Hepatocyte (in vitro differentiated cells): Measurements from ENCODE around the gene ARMC7. TPM values are rescaled to one million over a fixed set of nuclear protein-coding genes. Genes with fewer than 3 reads are reported as not detected.

Source experiments
- DNase-seq: peaks from one replicate; pipeline ENCODE4 v3.0.0-alpha.2; 2016; ENCODE audit warnings: low spot score
- H2AFZ ChIP-seq: fragments of 200-600 bp; sonication (generic); 2 replicates; pipeline ENCODE4 v1.6.0; 2016; ENCODE audit warnings: antibody characterized with exemption, mild to moderate bottlenecking
- H3K27ac ChIP-seq: fragments of 200-600 bp; sonication (generic); 2 replicates; pipeline ENCODE4 v1.5.1; 2016; ENCODE audit warnings: mild to moderate bottlenecking
- H3K27me3 ChIP-seq: fragments of 200-600 bp; sonication (generic); 2 replicates; pipeline ENCODE4 v1.6.1; 2016
- H3K36me3 ChIP-seq: fragments of 200-600 bp; sonication (generic); replicated peaks from 2 replicates; pipeline ENCODE4 v1.5.1; 2016; ENCODE audit warnings: low read depth; ENCODE audit not compliant: insufficient read depth
- H3K4me1 ChIP-seq: fragments of 200-600 bp; sonication (generic); 2 replicates; pipeline ENCODE4 v1.5.1; 2016; ENCODE audit warnings: mild to moderate bottlenecking, moderate library complexity; ENCODE audit not compliant: insufficient read depth
- H3K4me2 ChIP-seq: fragments of 200-600 bp; sonication (generic); 2 replicates; pipeline ENCODE4 v1.6.0; 2016
- H3K4me3 ChIP-seq: fragments of 200-600 bp; sonication (generic); 2 replicates; pipeline ENCODE4 v1.5.1; 2016; ENCODE audit warnings: mild to moderate bottlenecking
- H3K79me2 ChIP-seq: fragments of 200-600 bp; sonication (generic); 2 replicates; pipeline ENCODE4 v1.6.0; 2017; ENCODE audit warnings: mild to moderate bottlenecking
- H3K9me2 ChIP-seq: fragments of 200-600 bp; sonication (generic); replicated peaks from 2 replicates; pipeline ENCODE4 v1.6.0; 2017; ENCODE audit warnings: mild to moderate bottlenecking; ENCODE audit not compliant: insufficient read depth
- H3K9me3 ChIP-seq: fragments of 200-600 bp; sonication (generic); 2 replicates; pipeline ENCODE4 v1.5.1; 2016; ENCODE audit warnings: low read depth, mild to moderate bottlenecking
- H4K20me1 ChIP-seq: fragments of 200-600 bp; sonication (generic); 2 replicates; pipeline ENCODE4 v1.6.0; 2016; ENCODE audit warnings: mild to moderate bottlenecking; ENCODE audit not compliant: insufficient read depth, poor library complexity, severe bottlenecking
- EZH2 ChIP-seq: fragments of 200-600 bp; sonication (generic); IDR thresholded peaks from 2 replicates; pipeline ENCODE4 v1.6.1; 2016; ENCODE audit warnings: antibody characterized with exemption, mild to moderate bottlenecking, borderline replicate concordance
- EZH2phosphoT487 ChIP-seq: fragments of 200-600 bp; sonication (generic); IDR thresholded peaks from one replicate; pipeline ENCODE4 v1.6.1; 2018; ENCODE audit warnings: antibody characterized with exemption, mild to moderate bottlenecking, low read depth, moderate library complexity; ENCODE audit not compliant: unreplicated experiment, severe bottlenecking
- WGBS: methylation state at CpG from one replicate; pipeline ENCODE4 v1.1.6; 2016; ENCODE audit warnings: low lambda C conversion rate; ENCODE audit errors: missing lambda C conversion rate; 5-methylcytosine and 5-hydroxymethylcytosine counted together
- polyA plus RNA-seq: library from polyadenylated mRNA; unstranded; fragments of >200 nt; fragmentation: Nextera tagmentation; extraction: Ambion mirVana; gene quantifications from 2 replicates; pipeline ENCODE4 v1.2.1, GENCODE V29; 2016
- total RNA-seq: library from RNA; depleted of rRNA; stranded (reverse); fragments of >200 nt; gene quantifications from 2 replicates; pipeline ENCODE4 v1.2.3, GENCODE V29; 2014
- TF ChIP-seq, protein P1 (sequence below): fragments of 200-600 bp; sonication (generic); IDR thresholded peaks from 2 replicates; pipeline ENCODE4 v1.5.1; 2016; ENCODE audit warnings: antibody characterized with exemption, mild to moderate bottlenecking; ENCODE audit not compliant: poor library complexity

The ARMC7 gene
- total and polyA plus RNA-seq, 2 experiments from 2014 or later: 3.5 to 4.0 TPM

DNA sequence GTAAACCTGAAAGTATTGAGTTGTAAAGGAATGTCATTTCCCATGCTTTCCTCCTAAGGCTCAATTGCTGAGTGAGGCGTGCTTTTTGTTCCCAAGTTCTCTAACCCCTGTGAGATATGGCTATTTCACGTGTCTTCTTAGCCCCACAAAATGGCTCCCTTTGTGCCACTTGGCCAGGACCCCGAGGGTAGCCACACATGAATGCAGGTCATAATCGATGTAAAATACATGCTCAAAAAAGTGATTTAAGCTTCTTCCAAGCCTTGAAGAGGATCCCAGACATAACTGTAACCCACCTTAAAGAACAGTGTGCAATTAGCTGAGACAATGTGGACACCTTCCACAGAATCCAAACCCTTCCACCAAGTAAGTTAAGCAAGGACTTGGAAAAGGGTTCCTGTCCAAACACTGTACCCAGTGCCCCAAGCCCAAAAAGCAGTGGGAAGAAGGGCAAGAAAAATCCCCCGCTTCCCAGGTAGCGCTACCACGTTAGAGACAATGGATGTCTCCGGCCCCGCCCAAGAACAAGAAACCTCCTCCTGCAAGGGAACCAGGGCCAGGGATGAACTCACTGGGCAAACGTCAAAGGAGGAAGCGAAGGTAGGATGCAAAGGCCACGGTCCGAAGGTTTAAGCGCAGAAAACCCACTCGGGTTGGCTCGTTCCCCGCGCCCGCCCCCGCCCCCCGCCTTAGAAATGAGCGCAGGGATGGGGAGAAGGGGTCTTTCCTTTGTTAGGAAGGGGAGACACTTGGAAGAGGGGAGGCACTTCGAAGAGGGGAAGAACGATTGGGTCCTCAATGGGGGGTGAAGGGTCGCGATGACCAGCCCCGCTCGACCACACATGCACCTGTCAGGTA lies 43.4 kb downstream of the ARMC7 start:
- no peaks in the 10 kb centered on the region for H3K9me2 ChIP-seq
- peaks cover 7% of the 10 kb centered on the region for H3K4me1 ChIP-seq
- peak overlapping the region; percentile 80 for H3K27ac ChIP-seq
- no peaks in the 10 kb centered on the region for H4K20me1 ChIP-seq
- DNase-seq: peak; percentile 71
- under 1% methylated on average over 27 of the region's 28 CpGs for WGBS
- no peaks in the 10 kb centered on the region for H3K36me3 ChIP-seq
- no peaks in the 10 kb centered on the region for H3K27me3 ChIP-seq
- no peaks in the 10 kb centered on the region for H3K9me3 ChIP-seq
- peak overlapping the region; percentile 57 for H3K4me3 ChIP-seq
- peak overlapping the region; percentile 76 for H3K4me2 ChIP-seq
- H3K79me2 ChIP-seq: peaks cover 57% of the 10 kb centered on the region
- TF ChIP-seq, protein P1, sequence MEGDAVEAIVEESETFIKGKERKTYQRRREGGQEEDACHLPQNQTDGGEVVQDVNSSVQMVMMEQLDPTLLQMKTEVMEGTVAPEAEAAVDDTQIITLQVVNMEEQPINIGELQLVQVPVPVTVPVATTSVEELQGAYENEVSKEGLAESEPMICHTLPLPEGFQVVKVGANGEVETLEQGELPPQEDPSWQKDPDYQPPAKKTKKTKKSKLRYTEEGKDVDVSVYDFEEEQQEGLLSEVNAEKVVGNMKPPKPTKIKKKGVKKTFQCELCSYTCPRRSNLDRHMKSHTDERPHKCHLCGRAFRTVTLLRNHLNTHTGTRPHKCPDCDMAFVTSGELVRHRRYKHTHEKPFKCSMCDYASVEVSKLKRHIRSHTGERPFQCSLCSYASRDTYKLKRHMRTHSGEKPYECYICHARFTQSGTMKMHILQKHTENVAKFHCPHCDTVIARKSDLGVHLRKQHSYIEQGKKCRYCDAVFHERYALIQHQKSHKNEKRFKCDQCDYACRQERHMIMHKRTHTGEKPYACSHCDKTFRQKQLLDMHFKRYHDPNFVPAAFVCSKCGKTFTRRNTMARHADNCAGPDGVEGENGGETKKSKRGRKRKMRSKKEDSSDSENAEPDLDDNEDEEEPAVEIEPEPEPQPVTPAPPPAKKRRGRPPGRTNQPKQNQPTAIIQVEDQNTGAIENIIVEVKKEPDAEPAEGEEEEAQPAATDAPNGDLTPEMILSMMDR: no peak
- TF ChIP-seq EZH2: no peak
- peak overlapping the region; percentile 27 for H2AFZ ChIP-seq

DNA sequence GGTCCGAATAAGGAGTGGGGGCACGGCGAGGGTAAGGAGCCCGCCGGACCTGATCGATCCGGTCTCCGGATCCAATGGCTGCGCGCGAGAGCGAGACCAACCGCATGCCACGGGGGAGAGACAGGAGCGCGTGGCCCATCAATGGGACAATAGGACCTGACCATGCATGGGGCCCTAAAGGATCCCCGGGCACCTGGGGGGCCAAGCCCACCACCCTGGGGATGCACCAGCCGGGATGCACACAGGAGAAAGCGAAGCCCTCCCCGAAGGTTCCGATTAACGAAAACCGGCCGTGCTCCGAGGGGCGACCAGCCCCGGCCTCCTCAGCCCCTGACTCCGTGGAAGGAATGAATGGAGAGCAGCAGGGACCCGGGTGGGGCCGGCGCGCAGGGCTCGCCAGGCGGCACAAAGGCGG lies 44.0 kb downstream of the ARMC7 start:
- Histone ChIP-seq H4K20me1 (no peaks in the 10 kb centered on the region), H3K4me1 (peaks cover 7% of the 10 kb centered on the region), H3K27me3 (no peaks in the 10 kb centered on the region), H3K27ac (peak overlapping the region; percentile 80), H3K4me3 (peak overlapping the region; percentile 57), H3K9me3 (no peaks in the 10 kb centered on the region), H3K79me2 (peaks cover 52% of the 10 kb centered on the region), H3K4me2 (peak overlapping the region; percentile 76), H3K36me3 (no peaks in the 10 kb centered on the region), H3K9me2 (no peaks in the 10 kb centered on the region), H2AFZ (no peak overlapping the region)
- 1% methylated on average over 26 of the region's 35 CpGs for WGBS
- peak; percentile 44 for DNase-seq
- TF ChIP-seq, protein P1: no peak
- TF ChIP-seq EZH2 (no peak), EZH2phosphoT487 (no peak)

DNA sequence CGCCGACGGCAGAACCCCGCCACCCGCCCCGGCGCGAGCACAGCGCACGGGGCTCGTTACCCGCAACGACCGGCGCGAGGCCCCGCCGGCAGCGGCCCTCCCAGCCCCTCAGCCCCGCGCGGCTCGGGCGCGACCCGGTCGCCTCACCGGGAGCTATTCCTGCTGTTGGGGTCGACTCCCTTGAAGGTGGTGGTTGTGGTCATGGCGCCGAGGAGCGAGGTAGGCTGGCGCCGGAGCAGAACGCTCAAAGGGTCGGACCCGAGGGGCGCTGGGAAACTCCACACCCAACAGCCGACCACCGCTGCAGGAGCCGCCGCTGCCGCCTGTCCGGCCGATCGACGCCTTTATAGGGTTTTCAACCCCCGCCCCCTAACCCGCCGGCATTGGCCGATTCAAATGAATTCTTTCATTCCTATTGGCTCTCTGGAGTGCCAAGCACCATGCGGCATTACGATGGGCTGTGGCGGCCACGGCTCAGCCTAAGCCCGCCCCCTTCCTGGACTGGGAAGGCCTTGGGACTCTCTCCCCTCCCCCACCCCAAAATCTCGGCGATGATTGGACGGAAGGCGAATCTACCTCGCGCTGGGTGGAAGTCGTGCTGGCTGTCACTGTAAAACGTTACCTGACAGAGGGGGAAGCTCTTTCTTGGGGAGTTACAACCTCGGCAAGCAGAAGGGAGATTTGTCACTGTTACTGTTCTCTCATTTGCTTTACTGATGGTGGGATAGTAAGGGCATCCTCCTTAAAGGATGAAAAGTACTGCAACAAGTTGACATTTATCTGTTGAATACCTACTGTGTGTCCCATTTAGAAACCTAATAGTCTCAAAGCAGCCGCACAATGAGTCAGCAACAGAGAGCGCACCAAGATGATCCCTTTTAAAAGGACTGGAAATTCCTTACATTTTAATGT lies 44.7 kb downstream of the ARMC7 start, which contains the start of gene JPT1:
Gene JPT1, minus strand, starts transcription at position 318 of the 912 bp plus-strand sequence. Its CDS starts 115 bp downstream, at position 203.
- no peaks in the 10 kb centered on the region for H3K36me3 ChIP-seq
- 5% methylated on average over 45 of the region's 67 CpGs for WGBS
- H3K27ac ChIP-seq: peak within 1 kb of the TSS; percentile 80
- no peak within 1 kb of the TSS for H2AFZ ChIP-seq
- no peaks in the 10 kb centered on the region for H3K9me2 ChIP-seq
- H3K9me3 ChIP-seq: no peaks in the 10 kb centered on the region
- peak within 1 kb of the TSS; percentile 76 for H3K4me2 ChIP-seq
- H4K20me1 ChIP-seq: no peaks in the 10 kb centered on the region
- no peaks in the 10 kb centered on the region for H3K27me3 ChIP-seq
- peaks cover 45% of the 10 kb centered on the region for H3K79me2 ChIP-seq
- H3K4me1 ChIP-seq: peaks cover 7% of the 10 kb centered on the region
- peak within 1 kb of the TSS; percentile 57 for H3K4me3 ChIP-seq
- peak; percentile 99 for DNase-seq
- TF ChIP-seq, protein P1: no peak
- TF ChIP-seq EZH2: no peak
- no peak for TF ChIP-seq EZH2phosphoT487
